H9 (cell line): ENCODE data around the gene DCHS2. TPM values are rescaled to one million over a fixed set of nuclear protein-coding genes. Genes with fewer than 3 reads are reported as not detected.

Experiments used
- DNase-seq: peaks from one replicate; pipeline ENCODE4 v3.0.0-alpha.2; 2017
- H2AFZ ChIP-seq: one replicate; pipeline ENCODE4 v1.6.1; 2013; ENCODE audit warnings: mild to moderate bottlenecking, low read length, control low read depth, moderate library complexity
- H2AK5ac ChIP-seq: 2 replicates; pipeline ENCODE4 v1.6.1; 2013; ENCODE audit warnings: low read length, control low read depth, mixed read lengths; ENCODE audit not compliant: insufficient read length
- H2BK120ac ChIP-seq: one replicate; pipeline ENCODE4 v1.6.1; 2013; ENCODE audit warnings: low read depth, mild to moderate bottlenecking, low read length, control low read depth, inconsistent platforms; ENCODE audit not compliant: poor library complexity, severe bottlenecking
- H2BK12ac ChIP-seq: 2 replicates; pipeline ENCODE4 v1.6.1; 2013; ENCODE audit warnings: low read length, control low read depth, mixed read lengths, low read depth; ENCODE audit not compliant: insufficient read length
- H2BK15ac ChIP-seq: 2 replicates; pipeline ENCODE4 v1.6.1; 2013; ENCODE audit warnings: low read depth, low read length, control low read depth
- H2BK20ac ChIP-seq: one replicate; pipeline ENCODE4 v1.6.1; 2013; ENCODE audit warnings: low read depth, mild to moderate bottlenecking, low read length, control low read depth, inconsistent platforms; ENCODE audit not compliant: poor library complexity, severe bottlenecking
- H2BK5ac ChIP-seq: 2 replicates; pipeline ENCODE4 v1.6.1; 2013; ENCODE audit warnings: low read length, control low read depth, mixed read lengths; ENCODE audit not compliant: insufficient read length
- H3K14ac ChIP-seq: 2 replicates; pipeline ENCODE4 v1.6.1; 2013; ENCODE audit warnings: low read length, control low read depth; ENCODE audit not compliant: insufficient read depth
- H3K18ac ChIP-seq: 2 replicates; pipeline ENCODE4 v1.6.1; 2013; ENCODE audit warnings: low read depth, mild to moderate bottlenecking, mixed read lengths, low read length, control low read depth; ENCODE audit not compliant: insufficient read length
- H3K23ac ChIP-seq: 2 replicates; pipeline ENCODE4 v1.6.1; 2013; ENCODE audit warnings: low read length, control low read depth, mixed read lengths, low read depth; ENCODE audit not compliant: insufficient read length
- H3K23me2 ChIP-seq: 2 replicates; pipeline ENCODE4 v1.6.1; 2013; ENCODE audit warnings: low read depth, mild to moderate bottlenecking, mixed read lengths, low read length, control low read depth; ENCODE audit not compliant: insufficient read length, poor library complexity, severe bottlenecking
- H3K27ac ChIP-seq: 2 replicates; pipeline ENCODE4 v1.5.1; 2013; ENCODE audit warnings: low read length, control low read depth, mixed read lengths, low read depth; ENCODE audit not compliant: insufficient read length
- H3K27me3 ChIP-seq: 2 replicates; pipeline ENCODE4 v1.6.1; 2013; ENCODE audit warnings: low read length, control low read depth, inconsistent platforms; ENCODE audit not compliant: insufficient read depth
- H3K4ac ChIP-seq: 2 replicates; pipeline ENCODE4 v1.6.1; 2013; ENCODE audit warnings: low read depth, mild to moderate bottlenecking, control low read depth, inconsistent platforms, low read length, moderate library complexity
- H3K4me1 ChIP-seq: 2 replicates; pipeline ENCODE4 v1.6.1; 2013; ENCODE audit warnings: low read length, control low read depth, inconsistent platforms; ENCODE audit not compliant: insufficient read depth
- H3K4me2 ChIP-seq: 2 replicates; pipeline ENCODE4 v1.6.1; 2013; ENCODE audit warnings: low read length, control low read depth, mixed read lengths; ENCODE audit not compliant: insufficient read length, insufficient read depth
- H3K56ac ChIP-seq: 2 replicates; pipeline ENCODE4 v1.6.1; 2013; ENCODE audit warnings: low read depth, mild to moderate bottlenecking, mixed read lengths, low read length, control low read depth; ENCODE audit not compliant: insufficient read length
- H3K79me1 ChIP-seq: 2 replicates; pipeline ENCODE4 v1.6.1; 2013; ENCODE audit warnings: low read depth, mild to moderate bottlenecking, moderate library complexity, low read length, control low read depth, inconsistent platforms; ENCODE audit not compliant: insufficient read depth, poor library complexity, severe bottlenecking
- H3K79me2 ChIP-seq: 2 replicates; pipeline ENCODE4 v1.6.1; 2013; ENCODE audit warnings: low read length, control low read depth, inconsistent platforms; ENCODE audit not compliant: insufficient read depth
- H3K9ac ChIP-seq: 2 replicates; pipeline ENCODE4 v1.6.1; 2013; ENCODE audit warnings: low read length, control low read depth, mixed read lengths; ENCODE audit not compliant: insufficient read length; ENCODE audit errors: extremely low read depth
- H3K9me3 ChIP-seq: one replicate; pipeline ENCODE4 v1.6.1; 2013; ENCODE audit warnings: low read depth, low read length, inconsistent platforms; ENCODE audit not compliant: control insufficient read depth
- H3T11ph ChIP-seq: one replicate; pipeline ENCODE4 v1.6.1; 2013; ENCODE audit warnings: mild to moderate bottlenecking, low read length, control low read depth, inconsistent platforms
- H4K20me1 ChIP-seq: one replicate; pipeline ENCODE4 v1.6.1; 2013; ENCODE audit not compliant: control insufficient read depth, insufficient read length, insufficient read depth
- H4K5ac ChIP-seq: 2 replicates; pipeline ENCODE4 v1.6.1; 2013; ENCODE audit warnings: low read depth, mild to moderate bottlenecking, mixed read lengths, low read length, control low read depth; ENCODE audit not compliant: insufficient read length
- H4K8ac ChIP-seq: replicated peaks from 2 replicates; pipeline ENCODE4 v1.6.1; 2013; ENCODE audit warnings: low read length, control low read depth, mixed read lengths, low read depth; ENCODE audit not compliant: insufficient read length
- H4K91ac ChIP-seq: 2 replicates; pipeline ENCODE4 v1.6.1; 2013; ENCODE audit warnings: low read depth, mild to moderate bottlenecking, moderate library complexity, mixed read lengths, low read length, control low read depth; ENCODE audit not compliant: insufficient read length
- H3K27ac Mint-ChIP-seq, 3 experiments: 2 replicates in 2 of 3; 3 replicates in 1 of 3; pipeline ENCODE4 v1.8.0; 2020 to 2021; ENCODE audit warnings: mixed read lengths in 3 of 3, mild to moderate bottlenecking in 1 of 3, moderate library complexity in 1 of 3
- H3K27me3 Mint-ChIP-seq: 2 replicates; pipeline ENCODE4 v1.8.0; 2021; ENCODE audit warnings: low read depth, mild to moderate bottlenecking, moderate library complexity, mixed read lengths
- H3K36me3 Mint-ChIP-seq, 3 experiments: 2 replicates in 2 of 3; 3 replicates in 1 of 3; pipeline ENCODE4 v1.8.0; 2020 to 2021; ENCODE audit warnings: low read depth in 3 of 3, mixed read lengths in 3 of 3; ENCODE audit not compliant: insufficient read depth in 1 of 3
- H3K4me1 Mint-ChIP-seq, 2 experiments: 2 replicates each; pipeline ENCODE4 v1.8.0; 2020; ENCODE audit warnings: mixed read lengths in 2 of 2
- H3K4me3 Mint-ChIP-seq, 2 experiments: 2 replicates in 1 of 2; 3 replicates in 1 of 2; pipeline ENCODE4 v1.8.0; 2020 to 2021; ENCODE audit warnings: mild to moderate bottlenecking in 2 of 2, mixed read lengths in 2 of 2, moderate library complexity in 1 of 2
- H3K9me3 Mint-ChIP-seq, 2 experiments: 2 replicates in 1 of 2; 3 replicates in 1 of 2; pipeline ENCODE4 v1.8.0; 2020; ENCODE audit warnings: mild to moderate bottlenecking in 2 of 2, mixed read lengths in 2 of 2, moderate library complexity in 1 of 2
- CTCF ChIP-seq: fragments of 200-600 bp; sonication (generic); conservative IDR thresholded peaks from 3 replicates; pipeline ENCODE4 v1.8.0; 2021; ENCODE audit warnings: antibody characterized with exemption, mild to moderate bottlenecking
- WGBS: extraction: QIAGEN DNeasy Blood & Tissue Kit; methylation state at CpG from one replicate; pipeline ENCODE4 v1.1.7; 2013; ENCODE audit warnings: missing lambda C conversion rate, low lambda C conversion rate, mixed read lengths; ENCODE audit not compliant: insufficient read length; ENCODE audit errors: extremely low coverage; 5-methylcytosine and 5-hydroxymethylcytosine counted together
- total RNA-seq: library from RNA; stranded (reverse); gene quantifications from 2 replicates; pipeline ENCODE4 v1.2.1, GENCODE V29; 2021

Gene DCHS2
- total RNA-seq, 1 experiment from 2014 or later = 0.57 TPM

DNA sequence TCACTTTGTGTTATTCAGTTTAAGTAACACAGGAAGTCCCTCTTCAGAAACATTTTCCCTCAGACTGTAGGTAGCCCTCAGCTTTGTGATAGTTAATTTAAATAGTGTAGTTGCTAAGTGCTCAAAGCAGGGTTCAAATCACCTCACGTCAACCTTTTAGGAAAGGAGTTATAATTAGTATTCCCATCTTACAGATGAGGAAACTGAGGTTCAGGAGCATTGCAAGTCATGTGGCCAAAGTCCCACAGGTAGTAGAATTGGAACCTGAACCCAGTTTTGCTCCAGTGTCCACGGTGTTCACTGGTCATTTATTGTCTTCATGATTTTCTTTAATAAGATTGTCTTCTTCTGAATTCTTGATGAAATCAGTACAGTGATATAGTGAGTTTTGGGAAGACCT is 4.3 kb upstream of the DCHS2 start:
- Histone ChIP-seq H4K5ac (no peak overlapping the region), H3K14ac (no peak overlapping the region), H2BK20ac (no peak overlapping the region), H3K79me1 (no peaks in the 10 kb centered on the region), H4K91ac (no peak overlapping the region), H3K9ac (no peak overlapping the region), H4K8ac (no peak overlapping the region), H3K4me1 (no peaks in the 10 kb centered on the region), H4K20me1 (no peaks in the 10 kb centered on the region), H3K4me2 (no peak overlapping the region), H2BK15ac (no peak overlapping the region), H3K23me2 (peaks cover 17% of the 10 kb centered on the region), H3K27ac (no peak overlapping the region), H3K79me2 (no peaks in the 10 kb centered on the region), H3K56ac (no peak overlapping the region), H2BK120ac (no peak overlapping the region), H2AK5ac (no peak overlapping the region), H2AFZ (no peak overlapping the region), H3K27me3 (peaks cover 8% of the 10 kb centered on the region; the same call in 1 of the 2 replicates), H3K23ac (no peak overlapping the region), H3K18ac (no peak overlapping the region), H2BK5ac (no peak overlapping the region), H3T11ph (no peak overlapping the region), H3K4ac (no peak overlapping the region), H2BK12ac (no peak overlapping the region), H3K9me3 (no peaks in the 10 kb centered on the region)
- Mint-ChIP-seq H3K9me3 (no peaks in the 10 kb centered on the region), H3K27me3 (peaks cover 52% of the 10 kb centered on the region), H3K4me1 (peaks cover 9 to 11% of the 10 kb centered on the region in 2 experiments), H3K4me3 (no peak overlapping the region; a peak in 1 of 5 replicates), H3K27ac (no peak overlapping the region), H3K36me3 (no peaks in the 10 kb centered on the region; a peak in 1 of 7 replicates)
- no peak for DNase-seq
- no peak for TF ChIP-seq CTCF
- no CpG with 5 or more reads among the region's 2 CpGs for WGBS
